K562 (cell line): ENCODE measurements around the gene MARCHF3. TPM values are rescaled to one million over a fixed set of nuclear protein-coding genes. Genes with fewer than 3 reads are reported as not detected.

Experiments used
- ARID1B ChIP-seq: fragments of 450-650 bp; IDR thresholded peaks from 2 replicates; pipeline ENCODE4 v1.6.1; 2016; ENCODE audit warnings: antibody characterized with exemption, mild to moderate bottlenecking, inconsistent platforms
- ATF7 ChIP-seq: fragments of 450-650 bp; IDR thresholded peaks from 2 replicates; pipeline ENCODE4 v1.7.1; 2014; ENCODE audit warnings: mild to moderate bottlenecking, moderate library complexity
- ESRRA ChIP-seq: fragments of 450-650 bp; IDR thresholded peaks from 2 replicates; pipeline ENCODE4 v1.6.1; 2014; ENCODE audit warnings: low read depth, mild to moderate bottlenecking, moderate library complexity, borderline replicate concordance
- FOXJ3 ChIP-seq: sonication (generic); formaldehyde crosslinking; IDR thresholded peaks from 2 replicates; pipeline ENCODE4 v1.4.0; 2020; ENCODE audit warnings: mild to moderate bottlenecking, missing genetic modification reagents
- GATA2 ChIP-seq: sonication (generic); formaldehyde crosslinking; IDR thresholded peaks from 2 replicates; pipeline ENCODE4 v1.4.0; 2020; ENCODE audit warnings: mild to moderate bottlenecking, missing genetic modification reagents
- MEF2D ChIP-seq: conservative IDR thresholded peaks from 2 replicates; pipeline ENCODE4 v1.6.1; 2016; ENCODE audit warnings: low read depth, missing genetic modification characterization, missing compliant biosample characterization
- NCOA1 ChIP-seq: fragments of 450-650 bp; IDR thresholded peaks from 2 replicates; pipeline ENCODE4 v1.6.1; 2016; ENCODE audit warnings: low read depth
- NR2C2 ChIP-seq, 2 experiments: fragments of 200-800 bp in 1 of 2; sonication (Bioruptor generic) in 1 of 2; sonication (generic) in 1 of 2; formaldehyde crosslinking in 1 of 2; IDR thresholded peaks; 2 replicates each; pipeline versions ENCODE4 v1.6.1 to v1.8.0; 2016 to 2022; ENCODE audit warnings: mild to moderate bottlenecking in 1 of 2, missing compliant biosample characterization in 1 of 2, missing genetic modification characterization in 1 of 2, missing genetic modification reagents in 1 of 2
- RBM14 ChIP-seq: fragments of 200-400 bp; formaldehyde crosslinking; IDR thresholded peaks from 2 replicates; pipeline ENCODE4 v1.6.1; 2018; ENCODE audit warnings: low read depth, mild to moderate bottlenecking, low read length, moderate library complexity, borderline replicate concordance; ENCODE audit not compliant: insufficient read depth
- RREB1 ChIP-seq: fragments of 250-450 bp; sonication (Bioruptor Pico); IDR thresholded peaks from 2 replicates; pipeline ENCODE4 v1.4.0; 2020
- SAFB2 ChIP-seq: fragments of 200-400 bp; formaldehyde crosslinking; IDR thresholded peaks from 2 replicates; pipeline ENCODE4 v1.6.1; 2018; ENCODE audit warnings: borderline replicate concordance, low read length, low read depth, moderate library complexity; ENCODE audit not compliant: severe bottlenecking
- SMARCC2 ChIP-seq: fragments of 450-650 bp; IDR thresholded peaks from 2 replicates; pipeline ENCODE4 v1.6.1; 2017; ENCODE audit warnings: antibody characterized with exemption, moderate library complexity, mild to moderate bottlenecking, low read depth
- TFAM ChIP-seq: fragments of 250-450 bp; sonication (Bioruptor Pico); conservative IDR thresholded peaks from 2 replicates; pipeline ENCODE4 v1.5.0; 2021; ENCODE audit warnings: mild to moderate bottlenecking, moderate library complexity
- YBX1 ChIP-seq: fragments of 450-650 bp; IDR thresholded peaks from 2 replicates; pipeline ENCODE4 v1.7.1; 2016; ENCODE audit warnings: mild to moderate bottlenecking
- ZMIZ1 ChIP-seq, 2 experiments: fragments of 150-350 bp in 1 of 2; IDR thresholded peaks; 2 replicates each; pipeline ENCODE4 v1.6.1; 2012 to 2016; ENCODE audit warnings: low read depth in 2 of 2, low read length in 2 of 2, mild to moderate bottlenecking in 1 of 2, moderate library complexity in 1 of 2
- ZNF143 ChIP-seq: sonication (generic); formaldehyde crosslinking; IDR thresholded peaks from 2 replicates; pipeline ENCODE4 v1.9.0; 2022; ENCODE audit warnings: mild to moderate bottlenecking, missing genetic modification reagents
- ZNF165 ChIP-seq: fragments of 250-450 bp; sonication (Bioruptor Pico); IDR thresholded peaks from 2 replicates; pipeline ENCODE4 v1.4.0; 2020; ENCODE audit warnings: borderline replicate concordance
- ZNF436 ChIP-seq: fragments of 250-450, 450-650 bp; sonication (Bioruptor Pico); formaldehyde crosslinking; IDR thresholded peaks from 2 replicates; pipeline ENCODE4 v1.7.0; 2020; ENCODE audit warnings: mild to moderate bottlenecking
- ZNF444 ChIP-seq: fragments of 250-450 bp; sonication (Bioruptor Pico); IDR thresholded peaks from 2 replicates; pipeline ENCODE4 v1.4.0; 2020; ENCODE audit warnings: mild to moderate bottlenecking, moderate library complexity
- polyA plus RNA-seq, 8 experiments: library from polyadenylated mRNA; depleted of rRNA in 4 of 8; stranded (reverse) in 5 of 8; unstranded in 3 of 8; fragments of >200 nt; fragmentation: Nextera tagmentation in 2 of 8; fragmentation: Illumina TruSeq in 1 of 8; extraction: Ambion mirVana in 2 of 8; extraction: Trizol in 1 of 8; gene quantifications; 2 replicates each; pipeline versions ENCODE4 v1.2.1 to v1.2.3, GENCODE V29; 2011 to 2014; ENCODE audit warnings: inconsistent platforms in 1 of 8, missing spikeins in 1 of 8
- total RNA-seq, 7 experiments: library from RNA; depleted of rRNA in 6 of 7; stranded (reverse); fragments of >200 nt in 6 of 7; fragmentation: Illumina TruSeq in 2 of 7; extraction: Trizol in 2 of 7; gene quantifications; 2 replicates each; pipeline versions ENCODE4 v1.2.1 to v1.2.3, GENCODE V29; 2011 to 2021; ENCODE audit warnings: low replicate concordance in 1 of 7

Gene MARCHF3
- total and polyA plus RNA-seq, 9 of the 15 experiments (the other 6 are each of a cell fraction or from before 2014, with no cell fraction given): 5.6 to 37.4 (median 16.5) TPM

- TF ChIP-seq ZNF165 (CRISPR knock-in tag) (peak; percentile 18; the same call in 1 of the 2 replicates), ATF7 (peak; percentile 94), ESRRA (no peak; the same call in 1 of the 2 replicates), NR2C2 (CRISPR knock-in tag; IDR thresholded peaks at IDR 0.05) (no peak), NR2C2 (tag; IDR thresholded peaks at IDR 0.05) (peak; percentile 87), TFAM (CRISPR knock-in tag) (no peak), RBM14 (no peak), SMARCC2 (peak; percentile 36; the same call in 1 of the 2 replicates), ZMIZ1 (IDR thresholded peaks at IDR 0.05; ENCODE audit: low read depth in 2 of 2, low read length in 2 of 2) (0 out of 4 replicates have a peak, but pooled peaks of 1 of the 2 experiments have one; percentile 9), ZNF444 (no peak), NCOA1 (peak; percentile 87), SAFB2 (no peak), ZNF436 (no peak), ZNF143 (no peak), RREB1 (CRISPR knock-in tag) (no peak), MEF2D (tag) (peak; percentile 87), YBX1 (no peak), GATA2 (CRISPR knock-in tag) (peak; percentile 80), FOXJ3 (no peak), ARID1B (peak; percentile 77)
Measured at GRCh38 chr5:126972062-126972895, 58.1 kb downstream of the MARCHF3 start (continued).
